HFF-Myc (cell line): ENCODE data around the gene NUDT12.

Experiments used
- DNase-seq: peaks from one replicate; pipeline ENCODE4 v3.0.0-alpha.2; 2011; ENCODE audit warnings: low read depth; ENCODE audit errors: extremely low read depth
- H3K4me3 ChIP-seq: replicated peaks from 2 replicates; pipeline ENCODE4 v1.5.1; 2011; ENCODE audit warnings: low read depth, mild to moderate bottlenecking, control low read depth, low read length
- CTCF ChIP-seq: IDR thresholded peaks from 2 replicates; pipeline ENCODE4 v1.5.1; 2012; ENCODE audit warnings: mild to moderate bottlenecking, low read depth, low read length, control low read depth; ENCODE audit errors: missing control alignments

NUDT12 gene

GRCh38 chr5:103541569-103541968, 21.0 kb downstream of the NUDT12 start:
- no peak for TF ChIP-seq CTCF
- no peak overlapping the region for H3K4me3 ChIP-seq
- no peak for DNase-seq

- TF ChIP-seq CTCF, result no peak
- no peak overlapping the region for H3K4me3 ChIP-seq
- no peak for DNase-seq
Measured at GRCh38 chr5:103541114-103541513, 21.5 kb downstream of the NUDT12 start.

- no peak for TF ChIP-seq CTCF
Measured at GRCh38 chr5:103539376-103540330, 22.9 kb downstream of the NUDT12 start.

GRCh38 chr5:103532086-103532734, 30.4 kb downstream of the NUDT12 start:
- no peak for TF ChIP-seq CTCF
- H3K4me3 ChIP-seq, result no peak overlapping the region
- DNase-seq, result no peak

More at GRCh38 chr5:103539376-103540330, 22.9 kb downstream of the NUDT12 start:
- DNase-seq, result no peak
- H3K4me3 ChIP-seq, result no peak overlapping the region

GRCh38 chr5:103526164-103526915, 36.2 kb downstream of the NUDT12 start:
- no peak for DNase-seq

GRCh38 chr5:103525361-103525760, 37.2 kb downstream of the NUDT12 start:
- H3K4me3 ChIP-seq, result no peak overlapping the region
- TF ChIP-seq CTCF, result no peak
- DNase-seq, result no peak

More at GRCh38 chr5:103526164-103526915, 36.2 kb downstream of the NUDT12 start:
- no peak for TF ChIP-seq CTCF
- H3K4me3 ChIP-seq, result no peak overlapping the region
